ENCODE results near the gene PALMD.

Gene PALMD

GRCh38 chr1:99674115-99675064, 28.5 kb downstream of the PALMD start:
- Mint-ChIP-seq H3K27ac (no peak overlapping the region), H3K4me3 (no peak overlapping the region), H3K4me1 (ENCODE audit: low read depth in 2 of 2) (no peaks in the 10 kb centered on the region), H3K27me3 (peaks cover 25 to 38% of the 10 kb centered on the region in 2 donors), H3K9me3 (no peaks in the 10 kb centered on the region), H3K36me3 (ENCODE audit: insufficient read depth) (no peaks in the 10 kb centered on the region)
- DNase-seq (no peak), ATAC-seq (replicated peaks) (no peak)

- Mint-ChIP-seq H3K27me3 (peaks cover 21 to 38% of the 10 kb centered on the region in 2 donors), H3K4me1 (ENCODE audit: low read depth in 2 of 2) (no peaks in the 10 kb centered on the region), H3K9me3 (no peaks in the 10 kb centered on the region), H3K27ac (no peak overlapping the region), H3K4me3 (no peak overlapping the region), H3K36me3 (ENCODE audit: insufficient read depth) (no peaks in the 10 kb centered on the region)
- DNase-seq (no peak), ATAC-seq (replicated peaks) (no peak)
Observed at GRCh38 chr1:99675292-99675691, 29.4 kb downstream of the PALMD start.

- DNase-seq (no peak), ATAC-seq (replicated peaks) (no peak)
- Mint-ChIP-seq H3K27me3 (peaks cover 21 to 38% of the 10 kb centered on the region in 2 donors), H3K4me3 (no peak overlapping the region), H3K36me3 (ENCODE audit: insufficient read depth) (no peaks in the 10 kb centered on the region), H3K27ac (no peak overlapping the region), H3K4me1 (ENCODE audit: low read depth in 2 of 2) (no peaks in the 10 kb centered on the region), H3K9me3 (no peaks in the 10 kb centered on the region)
Observed at GRCh38 chr1:99675994-99676393, 30.1 kb downstream of the PALMD start.

- H3K4me3 Mint-ChIP-seq, result no peak overlapping the region
- no peak for ATAC-seq (replicated peaks)
- H3K4me1 Mint-ChIP-seq (ENCODE audit: low read depth in 2 of 2), result no peaks in the 10 kb centered on the region
- H3K27me3 Mint-ChIP-seq, result peaks cover 21 to 38% of the 10 kb centered on the region in 2 donors
- no peaks in the 10 kb centered on the region for H3K9me3 Mint-ChIP-seq
- no peak for DNase-seq
- no peaks in the 10 kb centered on the region for H3K36me3 Mint-ChIP-seq (ENCODE audit: insufficient read depth)
- H3K27ac Mint-ChIP-seq, result no peak overlapping the region
Observed at GRCh38 chr1:99676876-99677275, 31.0 kb downstream of the PALMD start.

- ATAC-seq (replicated peaks), result no peak
- no peak overlapping the region for H3K4me3 Mint-ChIP-seq
Observed at GRCh38 chr1:99677416-99677815, 31.5 kb downstream of the PALMD start.

GRCh38 chr1:99680270-99680669, 34.4 kb downstream of the PALMD start:
- peaks cover 0 to 6% of the 10 kb centered on the region in 2 donors for H3K27me3 Mint-ChIP-seq

More at GRCh38 chr1:99677416-99677815, 31.5 kb downstream of the PALMD start:
- no peak for DNase-seq
- no peaks in the 10 kb centered on the region for H3K36me3 Mint-ChIP-seq (ENCODE audit: insufficient read depth)
- H3K9me3 Mint-ChIP-seq, result no peaks in the 10 kb centered on the region
- H3K4me1 Mint-ChIP-seq (ENCODE audit: low read depth in 2 of 2), result no peaks in the 10 kb centered on the region
- H3K27ac Mint-ChIP-seq, result no peak overlapping the region
- peaks cover 17 to 33% of the 10 kb centered on the region in 2 donors for H3K27me3 Mint-ChIP-seq

GRCh38 chr1:99681583-99681982, 35.7 kb downstream of the PALMD start:
- Mint-ChIP-seq H3K27ac (no peak overlapping the region), H3K36me3 (ENCODE audit: insufficient read depth) (no peaks in the 10 kb centered on the region), H3K27me3 (peaks cover 0 to 6% of the 10 kb centered on the region in 2 donors), H3K4me3 (no peak overlapping the region), H3K9me3 (no peaks in the 10 kb centered on the region), H3K4me1 (ENCODE audit: low read depth in 2 of 2) (no peaks in the 10 kb centered on the region)
- ATAC-seq (replicated peaks), result no peak
- no peak for DNase-seq

More at GRCh38 chr1:99680270-99680669, 34.4 kb downstream of the PALMD start:
- H3K27ac Mint-ChIP-seq, result no peak overlapping the region
- DNase-seq (no peak), ATAC-seq (replicated peaks) (no peak)
- no peak overlapping the region for H3K4me3 Mint-ChIP-seq
- no peaks in the 10 kb centered on the region for H3K36me3 Mint-ChIP-seq (ENCODE audit: insufficient read depth)
- no peaks in the 10 kb centered on the region for H3K4me1 Mint-ChIP-seq (ENCODE audit: low read depth in 2 of 2)
- H3K9me3 Mint-ChIP-seq, result no peaks in the 10 kb centered on the region

GRCh38 chr1:99682291-99682751, 36.4 kb downstream of the PALMD start:
- ATAC-seq (replicated peaks) (no peak), DNase-seq (no peak)
- H3K4me1 Mint-ChIP-seq (ENCODE audit: low read depth in 2 of 2), result no peaks in the 10 kb centered on the region
- H3K36me3 Mint-ChIP-seq (ENCODE audit: insufficient read depth), result no peaks in the 10 kb centered on the region
- no peak overlapping the region for H3K27ac Mint-ChIP-seq
- no peaks in the 10 kb centered on the region for H3K9me3 Mint-ChIP-seq
- peaks cover 0 to 3% of the 10 kb centered on the region in 2 donors for H3K27me3 Mint-ChIP-seq
- no peak overlapping the region for H3K4me3 Mint-ChIP-seq

- DNase-seq (peak; percentile 8 to 25 (median 12)), ATAC-seq (replicated peaks) (peak; percentile 58)
- Mint-ChIP-seq H3K4me1 (ENCODE audit: low read depth in 2 of 2) (no peaks in the 10 kb centered on the region), H3K4me3 (no peak overlapping the region), H3K27ac (no peak overlapping the region), H3K27me3 (peaks cover 14 to 16% of the 10 kb centered on the region in 2 donors), H3K36me3 (ENCODE audit: insufficient read depth) (no peaks in the 10 kb centered on the region), H3K9me3 (no peaks in the 10 kb centered on the region)
Observed at GRCh38 chr1:99685516-99686180, 39.7 kb downstream of the PALMD start.

GRCh38 chr1:99691175-99691574, 45.3 kb downstream of the PALMD start:
- H3K36me3 Mint-ChIP-seq (ENCODE audit: insufficient read depth), result no peaks in the 10 kb centered on the region
- H3K9me3 Mint-ChIP-seq, result no peaks in the 10 kb centered on the region
- H3K27ac Mint-ChIP-seq, result no peak overlapping the region
- DNase-seq (no peak), ATAC-seq (replicated peaks) (no peak)
- H3K4me1 Mint-ChIP-seq (ENCODE audit: low read depth in 2 of 2), result no peaks in the 10 kb centered on the region
- no peak overlapping the region for H3K4me3 Mint-ChIP-seq
- peaks cover 49 to 54% of the 10 kb centered on the region in 2 donors for H3K27me3 Mint-ChIP-seq

- no peak overlapping the region for H3K27ac Mint-ChIP-seq
- no peaks in the 10 kb centered on the region for H3K9me3 Mint-ChIP-seq
- H3K4me1 Mint-ChIP-seq (ENCODE audit: low read depth in 2 of 2), result no peaks in the 10 kb centered on the region
- DNase-seq (no peak), ATAC-seq (replicated peaks) (no peak)
- no peaks in the 10 kb centered on the region for H3K36me3 Mint-ChIP-seq (ENCODE audit: insufficient read depth)
- peaks cover 46 to 65% of the 10 kb centered on the region in 2 donors for H3K27me3 Mint-ChIP-seq
- H3K4me3 Mint-ChIP-seq, result no peak overlapping the region
Observed at GRCh38 chr1:99696616-99697015, 50.7 kb downstream of the PALMD start.

- H3K36me3 Mint-ChIP-seq (ENCODE audit: insufficient read depth), result no peaks in the 10 kb centered on the region
- ATAC-seq (replicated peaks) (no peak), DNase-seq (no peak)
- no peak overlapping the region for H3K27ac Mint-ChIP-seq
- no peaks in the 10 kb centered on the region for H3K4me1 Mint-ChIP-seq (ENCODE audit: low read depth in 2 of 2)
- H3K9me3 Mint-ChIP-seq, result no peaks in the 10 kb centered on the region
- no peak overlapping the region for H3K4me3 Mint-ChIP-seq
- peaks cover 47 to 67% of the 10 kb centered on the region in 2 donors for H3K27me3 Mint-ChIP-seq
Observed at GRCh38 chr1:99697580-99697979, 51.7 kb downstream of the PALMD start.

GRCh38 chr1:99700020-99700419, 54.1 kb downstream of the PALMD start:
- Mint-ChIP-seq H3K27me3 (peaks cover 40 to 59% of the 10 kb centered on the region in 2 donors), H3K27ac (no peak overlapping the region), H3K9me3 (no peaks in the 10 kb centered on the region), H3K4me1 (ENCODE audit: low read depth in 2 of 2) (peaks cover 6 to 7% of the 10 kb centered on the region in 2 donors), H3K4me3 (no peak overlapping the region), H3K36me3 (ENCODE audit: insufficient read depth) (no peaks in the 10 kb centered on the region)
- ATAC-seq (replicated peaks) (no peak), DNase-seq (no peak)

Data from effector memory CD8-positive, alpha-beta T cell (primary cell).